ENCODE data around the gene ACAA1. TPM values are rescaled to one million over a fixed set of nuclear protein-coding genes. Genes with fewer than 3 reads are reported as not detected.
"Not testable (repeated sequence)": the region's sequence is repeated elsewhere in the genome, so short reads cannot be mapped to it uniquely, and the experiment has no call there.

Gene ACAA1
- total RNA-seq, 2 donors from 2014 or later, result 67.5 to 82.8 TPM

DNA sequence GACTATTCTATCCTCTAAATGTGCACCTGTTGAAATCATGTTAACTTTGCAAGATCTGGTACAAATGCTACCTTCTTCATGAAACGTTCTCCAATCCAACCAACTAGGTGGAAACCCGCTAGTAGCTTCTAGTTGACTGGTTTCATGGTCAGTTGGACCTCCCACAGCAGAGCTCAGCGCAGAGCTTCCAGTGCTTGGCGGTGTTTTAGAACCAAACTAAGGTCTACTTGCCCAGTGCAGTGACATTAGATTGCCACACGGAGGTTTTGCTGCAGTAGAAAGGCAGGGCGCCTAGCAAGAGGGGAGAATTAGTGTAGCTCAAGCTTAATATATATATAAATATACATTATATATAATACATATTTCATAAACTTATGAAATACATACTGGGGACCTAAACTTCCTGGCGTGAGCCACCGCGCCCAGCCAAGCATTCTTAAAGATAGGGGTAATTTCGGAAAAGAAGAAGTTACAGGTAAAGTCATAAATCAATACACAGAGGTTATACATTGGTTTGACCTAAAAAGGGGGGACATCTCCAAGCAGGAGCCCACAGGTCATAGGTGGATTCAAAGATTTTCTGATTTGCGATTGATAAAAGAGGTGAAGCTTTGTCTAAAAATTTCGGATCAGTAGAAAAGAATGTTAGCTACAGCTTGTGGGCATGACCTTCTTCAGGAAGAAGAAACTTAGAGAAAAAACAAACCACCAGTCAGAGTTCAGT is 26.4 kb upstream of the ACAA1 start:
- Mint-ChIP-seq H3K9me3 (no peaks in the 10 kb centered on the region), H3K27me3 (no peaks in the 10 kb centered on the region), H3K27ac (no peak overlapping the region), H3K4me3 (peak overlapping the region; percentile 94), H3K36me3 (ENCODE audit: low read depth) (peaks cover 38% of the 10 kb centered on the region), H3K4me1 (peaks cover 16% of the 10 kb centered on the region)
- no peak for ATAC-seq (replicated peaks)

GRCh38 chr3:38160704-38161103 is 23.8 kb upstream of the ACAA1 start:
- not testable (repeated sequence) for H3K27me3 Mint-ChIP-seq; ATAC-seq (replicated peaks); H3K27ac Mint-ChIP-seq; H3K4me1 Mint-ChIP-seq; H3K9me3 Mint-ChIP-seq; H3K4me3 Mint-ChIP-seq
- H3K36me3 Mint-ChIP-seq (ENCODE audit: low read depth), result peaks cover 12% of the 10 kb centered on the region

DNA sequence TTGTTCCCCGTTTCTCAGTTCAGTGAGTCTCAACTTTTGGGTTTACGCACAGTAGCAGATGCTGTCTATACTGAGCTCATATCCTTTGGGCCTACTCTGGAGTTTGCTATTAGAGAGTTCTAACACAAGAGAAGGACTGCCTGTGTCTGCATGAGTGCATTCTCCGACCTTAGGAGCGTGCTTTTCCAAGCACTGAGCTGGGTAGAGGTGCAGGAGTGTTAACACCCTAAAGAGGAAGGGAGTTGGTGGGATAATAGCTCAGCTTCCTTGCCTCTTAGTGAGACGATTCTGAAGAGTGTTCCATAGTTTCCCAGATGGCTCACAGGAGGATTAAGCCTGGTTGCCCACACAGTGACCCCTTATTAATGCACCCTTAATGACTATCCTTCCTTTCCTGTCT is 21.5 kb upstream of the ACAA1 start:
- ATAC-seq (replicated peaks), result no peak
- Mint-ChIP-seq H3K4me1 (no peaks in the 10 kb centered on the region), H3K27ac (no peak overlapping the region), H3K4me3 (no peak overlapping the region), H3K36me3 (ENCODE audit: low read depth) (no peaks in the 10 kb centered on the region), H3K9me3 (no peaks in the 10 kb centered on the region), H3K27me3 (no peaks in the 10 kb centered on the region)

DNA sequence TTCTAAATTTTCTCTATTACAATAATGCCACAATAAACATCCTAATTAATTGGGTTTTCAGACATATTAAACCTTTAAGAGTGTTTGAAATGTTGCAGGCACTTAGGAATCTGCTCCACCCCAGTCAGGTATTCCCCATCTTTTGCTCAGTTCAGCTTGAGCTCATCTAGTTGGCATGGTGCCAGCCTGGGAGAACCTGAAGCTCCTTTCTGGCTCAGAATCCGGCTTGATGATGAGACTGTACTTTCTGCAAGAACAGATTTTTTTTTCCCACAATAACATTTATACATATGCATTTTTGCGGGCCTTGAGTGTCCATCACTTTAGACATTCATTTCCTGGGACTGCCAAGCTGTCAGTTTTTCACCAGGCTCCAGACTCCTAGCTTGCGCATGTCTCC is 20.7 kb upstream of the ACAA1 start:
- no peak overlapping the region for H3K27ac Mint-ChIP-seq
- H3K36me3 Mint-ChIP-seq (ENCODE audit: low read depth), result no peaks in the 10 kb centered on the region
- ATAC-seq (replicated peaks), result no peak
- no peaks in the 10 kb centered on the region for H3K27me3 Mint-ChIP-seq
- H3K9me3 Mint-ChIP-seq, result no peaks in the 10 kb centered on the region
- peaks cover 3% of the 10 kb centered on the region for H3K4me1 Mint-ChIP-seq
- H3K4me3 Mint-ChIP-seq, result no peak overlapping the region

DNA sequence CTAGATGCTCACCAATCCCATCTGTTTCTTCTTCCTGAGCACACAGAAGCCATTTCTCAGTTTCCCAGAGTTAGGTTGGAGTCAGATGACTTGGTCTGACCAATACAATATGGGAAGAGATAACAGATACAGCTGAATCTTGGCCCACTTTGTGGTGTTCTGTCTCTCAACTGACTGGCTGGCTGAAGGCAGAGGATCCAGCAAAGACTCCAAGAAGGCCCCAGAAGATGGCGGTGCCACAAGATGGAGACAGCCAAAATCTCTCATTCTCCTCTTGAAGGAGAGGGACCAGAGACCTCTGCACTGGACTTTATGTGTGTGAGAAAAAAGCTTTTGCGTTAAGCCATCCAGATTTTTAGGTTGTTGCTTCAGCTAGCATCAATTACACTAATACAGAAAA is 20.2 kb upstream of the ACAA1 start:
- Mint-ChIP-seq H3K27ac (no peak overlapping the region), H3K4me3 (no peak overlapping the region), H3K36me3 (ENCODE audit: low read depth) (no peaks in the 10 kb centered on the region), H3K4me1 (peaks cover 5% of the 10 kb centered on the region), H3K9me3 (no peaks in the 10 kb centered on the region), H3K27me3 (no peaks in the 10 kb centered on the region)
- ATAC-seq (replicated peaks), result no peak

DNA sequence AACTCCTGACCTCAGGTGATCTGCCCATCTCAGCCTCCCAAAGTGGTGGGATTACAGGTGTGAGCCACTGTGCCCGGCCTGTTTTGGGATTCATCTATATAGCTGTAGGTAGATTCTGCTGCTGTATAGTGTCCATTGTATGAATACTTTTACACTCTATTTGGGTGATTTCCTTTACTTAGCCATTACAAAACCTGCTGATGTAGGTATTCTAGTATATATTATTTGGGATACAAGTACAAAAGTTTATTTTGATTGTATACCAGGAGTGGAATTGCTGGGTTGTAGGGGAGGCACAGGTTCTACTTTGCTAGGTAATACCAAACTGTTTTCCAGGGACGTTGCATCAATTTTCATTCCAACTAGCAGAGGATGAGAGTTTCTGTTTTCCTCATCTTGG is 18.9 kb upstream of the ACAA1 start:
- Mint-ChIP-seq H3K27me3 (no peaks in the 10 kb centered on the region), H3K4me1 (peaks cover 18% of the 10 kb centered on the region), H3K9me3 (peaks cover 6% of the 10 kb centered on the region), H3K36me3 (ENCODE audit: low read depth) (no peaks in the 10 kb centered on the region), H3K27ac (no peak overlapping the region), H3K4me3 (no peak overlapping the region)
- no peak for ATAC-seq (replicated peaks)

DNA sequence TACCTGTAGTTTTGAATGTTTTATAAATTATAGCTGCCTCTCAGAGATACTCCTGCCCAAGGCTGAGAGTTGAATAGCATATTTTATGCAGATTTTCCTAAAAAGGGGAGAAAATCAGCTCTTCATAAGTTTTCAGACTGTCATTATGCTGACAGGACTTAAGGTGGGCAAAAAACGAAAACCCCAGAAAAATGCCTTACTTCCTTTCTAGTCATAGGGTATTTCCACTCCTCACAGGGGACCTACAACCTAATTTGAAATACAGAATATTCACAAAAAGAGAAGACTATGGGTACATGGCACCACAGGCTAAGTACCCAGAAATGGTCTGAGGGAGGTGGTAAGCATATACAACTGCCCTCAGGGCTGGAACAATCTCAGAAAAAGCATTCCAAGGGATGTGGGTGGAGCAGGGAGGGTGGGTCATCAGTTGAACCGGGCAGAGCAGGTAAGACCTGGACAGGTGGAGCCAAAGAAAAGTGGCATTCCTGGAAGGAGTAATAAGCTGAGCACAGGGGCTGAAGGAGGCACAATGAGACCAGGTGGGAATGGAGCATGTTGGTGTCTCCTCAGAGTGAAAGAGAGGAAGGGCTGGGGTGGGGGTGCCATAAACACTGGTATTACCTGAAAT is 17.8 kb upstream of the ACAA1 start:
- peaks cover 22% of the 10 kb centered on the region for H3K4me1 Mint-ChIP-seq
- H3K36me3 Mint-ChIP-seq (ENCODE audit: low read depth), result no peaks in the 10 kb centered on the region
- peaks cover 6% of the 10 kb centered on the region for H3K9me3 Mint-ChIP-seq
- no peak overlapping the region for H3K27ac Mint-ChIP-seq
- no peak for ATAC-seq (replicated peaks)
- H3K27me3 Mint-ChIP-seq, result no peaks in the 10 kb centered on the region
- no peak overlapping the region for H3K4me3 Mint-ChIP-seq

- Mint-ChIP-seq H3K9me3 (peaks cover 6% of the 10 kb centered on the region), H3K27me3 (no peaks in the 10 kb centered on the region), H3K36me3 (ENCODE audit: low read depth) (no peaks in the 10 kb centered on the region), H3K4me3 (no peak overlapping the region), H3K4me1 (peaks cover 22% of the 10 kb centered on the region), H3K27ac (no peak overlapping the region)
- peak; percentile 66 for ATAC-seq (replicated peaks)
Measured at GRCh38 chr3:38154033-38154494, 17.1 kb upstream of the ACAA1 start.

DNA sequence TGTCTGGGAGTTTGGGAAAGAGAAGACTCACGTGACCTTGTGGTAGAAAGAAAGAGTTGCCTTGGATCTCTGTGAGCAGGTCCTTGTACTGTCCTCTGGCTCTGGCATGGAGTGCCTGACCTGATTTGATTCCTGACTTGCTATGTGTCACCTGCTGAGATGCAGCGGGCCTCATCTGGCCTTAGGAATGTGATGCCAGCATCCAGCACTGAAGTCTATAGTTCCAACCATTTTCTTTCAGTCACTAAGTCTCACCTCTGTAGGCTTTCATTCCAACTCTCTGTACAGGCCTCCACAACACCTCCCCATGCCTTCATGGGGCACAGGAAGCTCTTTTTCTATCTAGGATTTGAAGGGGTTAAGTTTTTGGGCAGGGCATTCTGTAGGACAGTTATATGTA is 16.3 kb upstream of the ACAA1 start:
- H3K36me3 Mint-ChIP-seq (ENCODE audit: low read depth), result no peaks in the 10 kb centered on the region
- H3K4me3 Mint-ChIP-seq, result no peak overlapping the region
- peaks cover 6% of the 10 kb centered on the region for H3K9me3 Mint-ChIP-seq
- ATAC-seq (replicated peaks), result no peak
- H3K27me3 Mint-ChIP-seq, result no peaks in the 10 kb centered on the region
- H3K4me1 Mint-ChIP-seq, result peaks cover 22% of the 10 kb centered on the region
- no peak overlapping the region for H3K27ac Mint-ChIP-seq

DNA sequence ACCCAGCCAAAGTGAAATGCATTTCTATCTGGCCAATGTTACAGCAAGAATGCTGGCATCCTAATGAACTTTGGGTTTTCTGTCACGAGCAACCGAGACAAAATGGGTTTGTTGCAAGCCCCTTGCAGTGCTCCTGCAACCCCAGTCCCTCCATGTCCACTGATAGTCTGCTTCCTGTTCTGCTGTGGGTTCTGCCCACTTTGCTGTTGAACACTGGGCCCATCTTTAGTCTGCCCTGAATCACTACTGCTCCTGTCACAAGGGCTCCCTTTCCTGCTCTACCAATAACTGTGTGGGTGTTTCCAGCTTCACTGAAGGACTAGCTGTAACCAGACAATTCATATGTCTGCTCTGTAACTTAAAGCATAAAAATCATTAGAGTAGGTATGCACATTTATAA is 15.7 kb upstream of the ACAA1 start:
- Mint-ChIP-seq H3K27me3 (no peaks in the 10 kb centered on the region), H3K27ac (no peak overlapping the region), H3K36me3 (ENCODE audit: low read depth) (no peaks in the 10 kb centered on the region), H3K4me1 (peaks cover 22% of the 10 kb centered on the region), H3K9me3 (peaks cover 6% of the 10 kb centered on the region), H3K4me3 (no peak overlapping the region)
- peak; percentile 32 for ATAC-seq (replicated peaks)

DNA sequence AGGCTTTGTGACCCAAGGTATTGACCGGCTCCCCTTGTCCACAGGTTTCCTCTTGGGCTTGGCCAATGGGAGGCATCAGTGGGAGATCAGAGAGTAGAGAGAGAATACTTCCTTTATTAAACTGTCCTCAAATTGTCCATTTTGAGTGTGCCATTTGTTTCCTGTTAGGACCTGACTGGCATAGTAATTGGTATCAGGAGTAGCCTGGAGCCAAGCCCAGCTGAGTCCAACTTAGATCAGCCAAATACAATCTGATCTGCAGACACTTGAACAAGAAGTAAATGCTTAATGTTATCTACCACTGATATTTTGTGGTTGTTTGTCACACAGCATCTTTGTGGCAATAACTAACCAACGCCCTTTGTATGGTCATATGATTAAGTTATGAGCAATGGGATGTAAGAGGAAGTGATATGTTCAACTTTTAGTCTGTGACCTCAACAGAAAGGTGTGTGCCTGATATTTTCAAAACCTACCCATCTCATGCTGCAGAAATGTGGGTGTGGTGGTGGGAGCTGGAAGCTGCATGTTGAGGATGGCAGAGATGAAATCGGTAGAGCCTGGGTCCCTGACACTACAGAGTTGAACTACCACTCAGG is 14.8 kb upstream of the ACAA1 start:
- peaks cover 22% of the 10 kb centered on the region for H3K4me1 Mint-ChIP-seq
- H3K27ac Mint-ChIP-seq, result peak overlapping the region; percentile 70
- H3K9me3 Mint-ChIP-seq, result peaks cover 10% of the 10 kb centered on the region
- H3K27me3 Mint-ChIP-seq, result no peaks in the 10 kb centered on the region
- peak overlapping the region; percentile 22 for H3K4me3 Mint-ChIP-seq
- no peaks in the 10 kb centered on the region for H3K36me3 Mint-ChIP-seq (ENCODE audit: low read depth)
- peak; percentile 80 for ATAC-seq (replicated peaks)

- Mint-ChIP-seq H3K4me3 (no peak overlapping the region), H3K9me3 (peaks cover 16% of the 10 kb centered on the region), H3K27me3 (no peaks in the 10 kb centered on the region), H3K27ac (peak overlapping the region; percentile 70), H3K4me1 (peaks cover 22% of the 10 kb centered on the region), H3K36me3 (ENCODE audit: low read depth) (no peaks in the 10 kb centered on the region)
- no peak for ATAC-seq (replicated peaks)
Measured at GRCh38 chr3:38150780-38151528, 14.0 kb upstream of the ACAA1 start.

- H3K36me3 Mint-ChIP-seq (ENCODE audit: low read depth), result no peaks in the 10 kb centered on the region
Measured at GRCh38 chr3:38149708-38150107, 12.8 kb upstream of the ACAA1 start.

GRCh38 chr3:38148311-38148882 is 11.5 kb upstream of the ACAA1 start:
- Mint-ChIP-seq H3K4me3 (no peak overlapping the region), H3K27ac (no peak overlapping the region), H3K4me1 (peaks cover 25% of the 10 kb centered on the region), H3K36me3 (ENCODE audit: low read depth) (no peaks in the 10 kb centered on the region), H3K27me3 (no peaks in the 10 kb centered on the region), H3K9me3 (peaks cover 16% of the 10 kb centered on the region)
- no peak for ATAC-seq (replicated peaks)

More at GRCh38 chr3:38149708-38150107, 12.8 kb upstream of the ACAA1 start:
- no peak overlapping the region for H3K4me3 Mint-ChIP-seq
- ATAC-seq (replicated peaks), result no peak
- H3K27me3 Mint-ChIP-seq, result no peaks in the 10 kb centered on the region
- H3K9me3 Mint-ChIP-seq, result peaks cover 16% of the 10 kb centered on the region
- peaks cover 22% of the 10 kb centered on the region for H3K4me1 Mint-ChIP-seq
- no peak overlapping the region for H3K27ac Mint-ChIP-seq
